Measurements from ENCODE around the gene DDX60.

Gene DDX60

GRCh38 chr4:168318266-168318895 lies at the start of gene DDX60:
DDX60 (minus strand) TSS chr4:168318752; CDS start chr4:168311259, 7,493 bp downstream.
- Histone ChIP-seq H3K27me3 (ENCODE audit: control insufficient read depth in 1 of 2, insufficient read depth in 2 of 2, low read length in 2 of 2) (no peaks in the 10 kb centered on the region), H3K4me3 (ENCODE audit: low read depth in 1 of 2, low read length in 2 of 2) (peak within 1 kb of the TSS; percentile 88 to 94), H3K27ac (ENCODE audit: low read depth, low read length) (peak within 1 kb of the TSS; percentile 94), H3K9me3 (ENCODE audit: low read length) (no peaks in the 10 kb centered on the region), H3K4me1 (ENCODE audit: insufficient read depth, low read length) (peaks cover 8% of the 10 kb centered on the region), H3K36me3 (ENCODE audit: insufficient read depth, low read length) (no peaks in the 10 kb centered on the region), H3K9ac (ENCODE audit: low read length) (peak within 1 kb of the TSS; percentile 87)

- Histone ChIP-seq H3K9ac (ENCODE audit: low read length) (no peak overlapping the region), H3K9me3 (ENCODE audit: low read length) (no peaks in the 10 kb centered on the region), H3K27me3 (ENCODE audit: control insufficient read depth in 1 of 2, insufficient read depth in 2 of 2, low read length in 2 of 2) (no peaks in the 10 kb centered on the region), H3K4me1 (ENCODE audit: insufficient read depth, low read length) (no peaks in the 10 kb centered on the region), H3K27ac (ENCODE audit: low read depth, low read length) (no peak overlapping the region), H3K36me3 (ENCODE audit: insufficient read depth, low read length) (peaks cover 4% of the 10 kb centered on the region), H3K4me3 (ENCODE audit: low read depth in 1 of 2, low read length in 2 of 2) (no peak overlapping the region)
These were observed 48.5 kb upstream of the DDX60 start for GRCh38 chr4:168367065-168367464.

DNA sequence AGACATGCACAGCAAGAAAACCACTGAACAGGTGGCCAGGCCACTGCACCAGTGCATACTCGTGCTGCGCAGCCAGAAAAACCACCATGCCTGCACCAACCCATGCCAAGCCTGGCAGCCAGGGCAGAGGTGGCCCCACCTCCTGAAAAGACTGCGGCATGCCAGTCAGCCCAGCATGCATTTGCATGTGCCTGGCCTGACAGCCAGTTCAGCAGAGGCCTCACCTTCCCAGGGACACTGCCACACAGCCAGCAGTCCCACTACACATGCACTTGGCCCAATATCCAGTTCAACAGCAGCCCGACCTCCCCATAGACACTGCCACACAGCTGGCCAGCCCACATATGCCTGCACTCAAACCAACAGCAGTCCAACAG lies 43.5 kb upstream of the DDX60 start:
- no peak overlapping the region for H3K4me3 ChIP-seq (ENCODE audit: low read depth in 1 of 2, low read length in 2 of 2)
- no peaks in the 10 kb centered on the region for H3K9me3 ChIP-seq (ENCODE audit: low read length)
- no peak overlapping the region for H3K27ac ChIP-seq (ENCODE audit: low read depth, low read length)
- H3K9ac ChIP-seq (ENCODE audit: low read length), result no peak overlapping the region
- no peaks in the 10 kb centered on the region for H3K4me1 ChIP-seq (ENCODE audit: insufficient read depth, low read length)
- H3K36me3 ChIP-seq (ENCODE audit: insufficient read depth, low read length), result peaks cover 11% of the 10 kb centered on the region
- H3K27me3 ChIP-seq (ENCODE audit: control insufficient read depth in 1 of 2, insufficient read depth in 2 of 2, low read length in 2 of 2), result no peaks in the 10 kb centered on the region

- Histone ChIP-seq H3K27me3 (ENCODE audit: control insufficient read depth in 1 of 2, insufficient read depth in 2 of 2, low read length in 2 of 2) (no peaks in the 10 kb centered on the region), H3K4me3 (ENCODE audit: low read depth in 1 of 2, low read length in 2 of 2) (no peak overlapping the region), H3K36me3 (ENCODE audit: insufficient read depth, low read length) (peaks cover 11% of the 10 kb centered on the region), H3K9ac (ENCODE audit: low read length) (no peak overlapping the region), H3K4me1 (ENCODE audit: insufficient read depth, low read length) (no peaks in the 10 kb centered on the region), H3K27ac (ENCODE audit: low read depth, low read length) (no peak overlapping the region), H3K9me3 (ENCODE audit: low read length) (no peaks in the 10 kb centered on the region)
These were observed 42.9 kb upstream of the DDX60 start for GRCh38 chr4:168361365-168362024.

DNA sequence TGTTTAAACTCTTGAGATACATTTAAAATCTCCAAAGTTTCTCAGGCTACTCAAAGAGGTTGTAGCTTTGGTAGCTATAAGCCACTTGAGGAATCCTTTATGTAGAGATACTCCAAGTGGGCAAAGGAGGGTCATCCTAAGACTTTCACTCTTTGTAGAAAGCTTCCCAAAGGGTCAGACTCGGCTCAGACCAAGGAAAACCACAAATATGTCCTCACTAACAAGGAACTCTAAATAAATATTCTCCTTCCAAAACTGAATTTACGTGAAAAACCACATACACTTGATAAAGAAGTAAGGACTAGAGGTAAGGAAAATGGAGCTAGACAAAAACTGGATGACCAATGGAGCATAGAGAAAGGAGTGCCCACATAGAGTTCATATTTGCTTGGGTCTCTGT lies 41.7 kb upstream of the DDX60 start:
- Histone ChIP-seq H3K27me3 (ENCODE audit: control insufficient read depth in 1 of 2, insufficient read depth in 2 of 2, low read length in 2 of 2) (no peaks in the 10 kb centered on the region), H3K36me3 (ENCODE audit: insufficient read depth, low read length) (peaks cover 11% of the 10 kb centered on the region), H3K9me3 (ENCODE audit: low read length) (no peaks in the 10 kb centered on the region), H3K9ac (ENCODE audit: low read length) (no peak overlapping the region), H3K4me1 (ENCODE audit: insufficient read depth, low read length) (no peaks in the 10 kb centered on the region), H3K27ac (ENCODE audit: low read depth, low read length) (no peak overlapping the region), H3K4me3 (ENCODE audit: low read depth in 1 of 2, low read length in 2 of 2) (no peak overlapping the region)

- Histone ChIP-seq H3K9me3 (ENCODE audit: low read length) (no peaks in the 10 kb centered on the region), H3K4me1 (ENCODE audit: insufficient read depth, low read length) (no peaks in the 10 kb centered on the region), H3K4me3 (ENCODE audit: low read depth in 1 of 2, low read length in 2 of 2) (no peak overlapping the region), H3K36me3 (ENCODE audit: insufficient read depth, low read length) (peaks cover 11% of the 10 kb centered on the region), H3K9ac (ENCODE audit: low read length) (no peak overlapping the region), H3K27ac (ENCODE audit: low read depth, low read length) (no peak overlapping the region), H3K27me3 (ENCODE audit: control insufficient read depth in 1 of 2, insufficient read depth in 2 of 2, low read length in 2 of 2) (no peaks in the 10 kb centered on the region)
These were observed 39.4 kb upstream of the DDX60 start for GRCh38 chr4:168357941-168358340.

- Histone ChIP-seq H3K27me3 (ENCODE audit: control insufficient read depth in 1 of 2, insufficient read depth in 2 of 2, low read length in 2 of 2) (no peaks in the 10 kb centered on the region), H3K27ac (ENCODE audit: low read depth, low read length) (no peak overlapping the region), H3K9me3 (ENCODE audit: low read length) (no peaks in the 10 kb centered on the region), H3K36me3 (ENCODE audit: insufficient read depth, low read length) (no peaks in the 10 kb centered on the region), H3K4me1 (ENCODE audit: insufficient read depth, low read length) (no peaks in the 10 kb centered on the region), H3K9ac (ENCODE audit: low read length) (no peak overlapping the region), H3K4me3 (ENCODE audit: low read depth in 1 of 2, low read length in 2 of 2) (no peak overlapping the region)
These were observed 35.2 kb upstream of the DDX60 start for GRCh38 chr4:168353746-168354145.

- Histone ChIP-seq H3K27me3 (ENCODE audit: control insufficient read depth in 1 of 2, insufficient read depth in 2 of 2, low read length in 2 of 2) (no peaks in the 10 kb centered on the region), H3K9me3 (ENCODE audit: low read length) (no peaks in the 10 kb centered on the region), H3K9ac (ENCODE audit: low read length) (no peak overlapping the region), H3K36me3 (ENCODE audit: insufficient read depth, low read length) (no peaks in the 10 kb centered on the region), H3K4me3 (ENCODE audit: low read depth in 1 of 2, low read length in 2 of 2) (no peak overlapping the region), H3K4me1 (ENCODE audit: insufficient read depth, low read length) (no peaks in the 10 kb centered on the region), H3K27ac (ENCODE audit: low read depth, low read length) (no peak overlapping the region)
These were observed 19.0 kb upstream of the DDX60 start for GRCh38 chr4:168337550-168337940.

DNA sequence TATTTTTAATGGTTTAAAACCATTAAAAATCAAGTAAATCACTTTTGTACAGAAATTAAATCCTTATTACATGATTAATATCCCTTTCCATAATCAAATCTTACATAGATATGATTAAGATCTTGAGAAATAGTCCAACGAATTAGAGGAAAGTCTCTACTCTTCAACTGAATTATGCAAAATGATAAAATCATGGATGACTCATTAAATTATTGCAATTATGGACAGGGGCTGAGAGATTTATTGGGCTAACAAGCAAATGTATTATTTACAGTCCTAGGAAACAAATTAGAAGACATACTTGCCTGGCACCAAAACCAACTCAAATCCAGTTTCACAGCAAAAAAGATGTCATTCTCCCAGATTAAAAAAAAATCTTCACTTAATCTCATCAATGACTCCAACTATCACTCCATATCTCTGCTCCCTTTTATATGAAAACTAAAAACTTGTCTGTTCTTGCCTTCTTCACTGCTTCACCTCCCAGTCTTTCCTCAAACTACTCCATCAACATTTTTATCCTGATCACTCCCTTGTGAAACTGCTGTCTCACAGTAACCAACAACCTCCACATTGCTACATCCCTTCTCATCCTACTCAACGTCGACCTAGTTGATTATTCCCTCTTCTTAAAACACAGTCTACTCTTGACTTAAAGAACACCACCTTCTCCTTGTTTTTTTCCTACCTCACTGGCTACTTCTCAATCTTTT lies 18.4 kb upstream of the DDX60 start:
- no peak overlapping the region for H3K9ac ChIP-seq (ENCODE audit: low read length)
- no peaks in the 10 kb centered on the region for H3K9me3 ChIP-seq (ENCODE audit: low read length)
- H3K27ac ChIP-seq (ENCODE audit: low read depth, low read length), result no peak overlapping the region
- H3K4me1 ChIP-seq (ENCODE audit: insufficient read depth, low read length), result no peaks in the 10 kb centered on the region
- H3K27me3 ChIP-seq (ENCODE audit: control insufficient read depth in 1 of 2, insufficient read depth in 2 of 2, low read length in 2 of 2), result no peaks in the 10 kb centered on the region
- no peaks in the 10 kb centered on the region for H3K36me3 ChIP-seq (ENCODE audit: insufficient read depth, low read length)
- no peak overlapping the region for H3K4me3 ChIP-seq (ENCODE audit: low read depth in 1 of 2, low read length in 2 of 2)

DNA sequence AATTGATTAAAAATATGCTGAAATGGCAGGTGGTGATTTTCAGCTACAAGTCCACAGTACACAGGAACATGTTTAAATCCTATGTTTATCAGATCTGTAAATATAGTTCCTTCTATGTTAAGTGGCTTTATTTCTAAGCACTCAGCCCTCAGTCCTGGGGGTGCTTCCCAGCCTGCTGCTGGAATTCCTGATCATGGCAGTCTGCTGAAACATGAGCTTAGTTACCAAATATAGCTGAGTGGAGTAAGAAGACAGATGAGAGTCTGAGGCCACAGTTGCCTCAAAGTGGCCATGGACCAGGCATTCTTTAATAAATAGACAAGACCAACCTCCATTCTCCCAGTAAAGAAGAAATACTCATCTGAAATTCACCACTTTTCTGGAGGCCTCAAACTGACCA lies 17.1 kb upstream of the DDX60 start:
- Histone ChIP-seq H3K27ac (ENCODE audit: low read depth, low read length) (no peak overlapping the region), H3K9me3 (ENCODE audit: low read length) (no peaks in the 10 kb centered on the region), H3K27me3 (ENCODE audit: control insufficient read depth in 1 of 2, insufficient read depth in 2 of 2, low read length in 2 of 2) (no peaks in the 10 kb centered on the region), H3K4me1 (ENCODE audit: insufficient read depth, low read length) (no peaks in the 10 kb centered on the region), H3K36me3 (ENCODE audit: insufficient read depth, low read length) (no peaks in the 10 kb centered on the region), H3K9ac (ENCODE audit: low read length) (no peak overlapping the region), H3K4me3 (ENCODE audit: low read depth in 1 of 2, low read length in 2 of 2) (no peak overlapping the region)

DNA sequence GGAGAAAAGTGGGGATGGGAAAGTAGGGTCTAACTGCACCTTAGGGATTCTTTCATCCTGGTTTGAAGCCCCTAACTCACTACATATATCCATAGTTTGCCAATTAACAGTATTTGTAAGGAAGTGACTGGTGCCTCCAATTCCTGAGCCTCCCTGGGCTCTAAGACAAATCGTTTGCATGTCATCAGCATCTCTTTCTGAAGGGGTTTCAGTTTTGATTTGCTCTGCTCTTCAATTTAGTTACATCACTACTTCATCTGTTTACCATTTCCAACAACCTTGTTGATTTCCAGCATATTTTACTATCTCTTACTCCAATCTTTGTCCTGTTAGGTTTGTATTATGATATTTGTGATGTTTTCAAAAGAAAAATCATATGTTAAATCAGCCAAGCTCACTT lies 15.5 kb upstream of the DDX60 start:
- Histone ChIP-seq H3K36me3 (ENCODE audit: insufficient read depth, low read length) (no peaks in the 10 kb centered on the region), H3K4me1 (ENCODE audit: insufficient read depth, low read length) (no peaks in the 10 kb centered on the region), H3K27ac (ENCODE audit: low read depth, low read length) (no peak overlapping the region)

More for the DNA sequence above, 15.5 kb upstream of the DDX60 start:
- Histone ChIP-seq H3K9ac (ENCODE audit: low read length) (no peak overlapping the region), H3K27me3 (ENCODE audit: control insufficient read depth in 1 of 2, insufficient read depth in 2 of 2, low read length in 2 of 2) (no peaks in the 10 kb centered on the region), H3K9me3 (ENCODE audit: low read length) (no peaks in the 10 kb centered on the region), H3K4me3 (ENCODE audit: low read depth in 1 of 2, low read length in 2 of 2) (no peak overlapping the region)

Data from muscle layer of colon (tissue), 2 donors.